Activated CD8-positive, alpha-beta T cell treated with anti-CD3 and anti-CD28 coated beads, Interleukin-2, amount 10 ng/mL, durations not matched to agents 7 days and 5 days (primary cell): ENCODE results near the gene PRRX1. TPM values are rescaled to one million over a fixed set of nuclear protein-coding genes. Genes with fewer than 3 reads are reported as not detected.

Experiments used
- ATAC-seq: fragments of 150-1000 bp; cut with Tn5 transposase; one replicate; pipeline ENCODE4 v1.10.0; 2021; ENCODE audit warnings: moderate library complexity
- CTCF ChIA-PET: fragments of 350-600 bp; sonication (Branson Sonifier 250); formaldehyde crosslinking; loops from one replicate; lab custom pipeline; 2021; ENCODE audit warnings: antibody characterized with exemption; lab: Charles Lee
- POLR2A ChIA-PET: fragments of 350-600 bp; sonication (Branson Sonifier 250); formaldehyde crosslinking; loops from one replicate; lab custom pipeline; 2021; ENCODE audit warnings: antibody characterized with exemption; lab: Charles Lee
- DNase-seq: peaks from one replicate; pipeline ENCODE4 v3.0.0-alpha.2; 2020
- H3K27ac Mint-ChIP-seq: one replicate; pipeline ENCODE4 v1.8.0; 2021; ENCODE audit warnings: mild to moderate bottlenecking, mixed read lengths
- H3K27me3 Mint-ChIP-seq: one replicate; pipeline ENCODE4 v1.8.0; 2021; ENCODE audit warnings: low read depth, mixed read lengths
- H3K36me3 Mint-ChIP-seq: one replicate; pipeline ENCODE4 v1.8.0; 2021; ENCODE audit warnings: low read depth, mixed read lengths
- H3K4me1 Mint-ChIP-seq: one replicate; pipeline ENCODE4 v1.8.0; 2021; ENCODE audit warnings: low read depth, mixed read lengths
- H3K4me3 Mint-ChIP-seq: one replicate; pipeline ENCODE4 v1.8.0; 2021; ENCODE audit warnings: mild to moderate bottlenecking, mixed read lengths
- H3K9me3 Mint-ChIP-seq: one replicate; pipeline ENCODE4 v1.8.0; 2022; ENCODE audit warnings: mixed read lengths; ENCODE audit not compliant: insufficient read depth
- total RNA-seq, 2 experiments: library from RNA; stranded (reverse); gene quantifications; one replicate each; pipeline ENCODE4 v1.2.3, GENCODE V29; 2021

Gene PRRX1
- total RNA-seq, 2 experiments from 2014 or later: not detected

DNA sequence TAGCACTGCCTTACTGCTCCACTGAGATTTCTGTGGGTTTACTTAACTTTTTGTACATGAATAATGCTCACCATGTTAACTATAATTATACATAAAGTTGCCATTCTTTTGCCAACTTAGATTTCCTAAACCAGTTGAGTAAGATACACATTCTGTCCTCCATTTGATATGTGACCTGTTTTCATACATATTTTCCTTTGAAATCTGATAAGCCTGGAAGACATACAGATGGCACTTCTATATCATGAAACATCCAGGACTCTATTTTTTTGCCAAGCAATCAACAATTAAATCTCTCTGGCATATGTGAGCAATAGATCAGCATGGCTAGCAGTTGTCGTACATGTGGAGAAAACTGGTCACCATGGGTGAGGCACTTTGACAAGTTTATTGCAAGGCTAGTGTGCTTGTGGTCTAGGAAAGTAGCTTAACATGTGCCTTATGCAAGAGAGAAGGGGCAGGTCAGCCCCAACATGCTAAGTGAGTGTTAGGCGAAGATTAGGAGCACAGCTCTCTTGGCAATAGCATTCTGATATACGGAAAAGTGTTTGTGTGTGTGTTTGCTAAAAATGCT is 14.2 kb downstream of the PRRX1 start:
- ChIA-PET POLR2A (no interaction called here), CTCF (no interaction called here)
- H3K4me1 Mint-ChIP-seq: no peaks in the 10 kb centered on the region
- H3K36me3 Mint-ChIP-seq: no peaks in the 10 kb centered on the region
- no peak for ATAC-seq
- no peak overlapping the region for H3K27ac Mint-ChIP-seq
- H3K27me3 Mint-ChIP-seq: peaks cover 25% of the 10 kb centered on the region
- DNase-seq: no peak
- H3K4me3 Mint-ChIP-seq: no peak overlapping the region
- no peaks in the 10 kb centered on the region for H3K9me3 Mint-ChIP-seq

DNA sequence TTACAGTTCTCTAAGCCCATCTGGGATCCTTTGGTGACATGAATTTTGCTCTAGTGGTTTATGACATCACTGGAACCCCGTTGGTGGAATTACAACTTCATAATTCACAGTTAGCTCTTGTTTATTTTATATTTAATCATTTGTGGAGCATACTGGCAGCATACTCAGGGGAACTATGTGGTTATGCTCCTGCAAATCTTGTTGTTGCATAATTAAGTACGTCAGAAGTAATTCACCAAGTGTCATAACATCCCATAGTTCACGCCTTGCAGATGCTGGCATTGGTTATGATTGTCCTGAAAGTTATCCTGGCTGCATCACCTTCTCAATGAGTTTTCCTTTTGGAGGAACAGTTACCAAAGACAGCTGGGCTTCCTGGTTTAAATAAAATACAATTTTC is 16.5 kb downstream of the PRRX1 start:
- DNase-seq (no peak), ATAC-seq (no peak)
- Mint-ChIP-seq H3K9me3 (no peaks in the 10 kb centered on the region), H3K4me1 (no peaks in the 10 kb centered on the region), H3K27ac (no peak overlapping the region), H3K36me3 (no peaks in the 10 kb centered on the region), H3K4me3 (no peak overlapping the region), H3K27me3 (peaks cover 20% of the 10 kb centered on the region)
- ChIA-PET POLR2A (no interaction called here), CTCF (no interaction called here)

DNA sequence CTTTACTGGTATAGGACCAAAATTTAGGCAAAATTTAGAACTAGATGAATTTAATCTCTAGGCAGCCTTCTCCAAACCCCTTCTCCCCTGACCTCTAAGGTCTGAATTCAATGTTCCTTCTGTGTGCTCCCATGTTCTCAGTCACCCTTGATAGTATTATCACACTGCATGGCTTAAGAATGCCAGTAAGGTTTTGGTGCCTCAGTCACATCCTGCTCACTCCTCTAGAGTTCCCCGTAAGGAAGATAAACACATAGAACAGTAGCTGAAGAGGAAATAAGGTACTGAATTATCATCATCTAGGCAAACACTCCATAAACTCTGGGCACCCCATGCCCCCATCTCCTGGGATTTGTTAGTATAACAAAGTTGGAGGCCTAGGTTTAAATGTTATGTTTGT is 18.2 kb downstream of the PRRX1 start:
- POLR2A ChIA-PET: no interaction called here
- H3K4me3 Mint-ChIP-seq: no peak overlapping the region
- CTCF ChIA-PET: no interaction called here

DNA sequence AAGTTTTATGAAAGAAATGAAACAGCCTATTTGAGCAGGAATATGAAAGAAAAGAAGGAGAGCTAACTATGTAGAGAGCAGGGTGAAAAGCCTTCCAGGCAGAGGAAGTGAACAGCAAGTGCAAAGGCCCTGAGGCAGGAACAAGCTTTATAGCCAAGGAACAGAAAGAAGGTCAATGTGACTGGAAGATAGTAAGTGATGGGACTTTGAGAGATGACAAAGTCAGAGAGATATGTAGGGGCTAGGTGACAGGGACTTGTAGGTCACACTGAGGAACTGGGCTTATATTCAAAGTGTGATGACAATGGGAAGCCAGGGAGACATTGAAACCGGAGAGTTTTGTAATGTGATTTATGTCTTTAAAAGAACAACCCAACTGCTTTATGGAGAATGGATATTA is 18.9 kb downstream of the PRRX1 start:
- Mint-ChIP-seq H3K4me3 (no peak overlapping the region), H3K27ac (no peak overlapping the region), H3K4me1 (no peaks in the 10 kb centered on the region), H3K9me3 (no peaks in the 10 kb centered on the region), H3K27me3 (peaks cover 17% of the 10 kb centered on the region), H3K36me3 (no peaks in the 10 kb centered on the region)
- no peak for DNase-seq
- CTCF ChIA-PET: no interaction called here
- no peak for ATAC-seq
- POLR2A ChIA-PET: no interaction called here

More for the DNA sequence above, 18.2 kb downstream of the PRRX1 start:
- Mint-ChIP-seq H3K36me3 (no peaks in the 10 kb centered on the region), H3K27ac (no peak overlapping the region), H3K9me3 (no peaks in the 10 kb centered on the region), H3K27me3 (peaks cover 17% of the 10 kb centered on the region), H3K4me1 (no peaks in the 10 kb centered on the region)
- no peak for DNase-seq
- no peak for ATAC-seq

DNA sequence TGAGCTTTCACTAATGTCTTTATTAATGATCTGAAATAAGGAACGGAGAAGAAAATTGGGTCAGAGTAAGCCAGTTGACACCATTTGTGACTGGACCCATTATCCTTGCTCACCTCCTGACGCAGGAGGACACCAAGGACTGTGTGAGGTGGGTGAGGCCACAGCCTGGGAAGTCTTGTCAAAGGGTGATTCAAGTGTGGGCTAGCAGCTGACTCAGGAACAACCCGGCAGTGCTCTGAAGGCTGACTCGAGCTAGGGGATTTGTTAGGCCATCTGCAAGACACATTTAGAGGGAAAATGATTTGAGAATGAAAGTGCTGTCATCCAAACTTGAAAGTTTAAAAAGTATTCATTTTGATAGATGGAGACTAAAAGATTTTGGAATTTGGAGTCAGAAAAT is 21.2 kb downstream of the PRRX1 start:
- H3K27ac Mint-ChIP-seq: no peak overlapping the region
- H3K4me3 Mint-ChIP-seq: no peak overlapping the region
- H3K27me3 Mint-ChIP-seq: peaks cover 15% of the 10 kb centered on the region
- ATAC-seq (no peak), DNase-seq (no peak)
- ChIA-PET POLR2A (no interaction called here), CTCF (no interaction called here)
- no peaks in the 10 kb centered on the region for H3K9me3 Mint-ChIP-seq
- H3K36me3 Mint-ChIP-seq: no peaks in the 10 kb centered on the region
- peaks cover 3% of the 10 kb centered on the region for H3K4me1 Mint-ChIP-seq

DNA sequence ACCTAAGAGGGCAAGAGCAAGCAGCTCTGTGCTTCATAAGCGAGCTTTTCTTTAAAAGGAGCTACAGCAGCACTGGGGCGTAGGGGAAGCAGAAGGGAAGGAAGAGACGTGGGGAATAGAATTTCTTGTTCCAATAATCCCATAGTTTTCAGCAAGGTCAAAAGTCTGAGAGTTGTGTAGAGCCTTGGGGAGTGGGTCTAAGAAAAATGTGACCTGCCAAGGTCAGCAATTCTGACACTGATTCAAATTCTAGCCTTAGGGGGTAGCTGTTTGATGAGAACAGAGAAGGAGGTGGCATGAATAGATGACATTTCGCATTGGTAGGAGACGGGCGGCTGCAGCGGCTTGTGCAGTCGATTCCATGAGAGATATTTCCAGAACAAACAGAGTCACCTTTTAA is 22.4 kb downstream of the PRRX1 start:
- no peak for DNase-seq
- CTCF ChIA-PET: no interaction called here
- ATAC-seq: no peak

DNA sequence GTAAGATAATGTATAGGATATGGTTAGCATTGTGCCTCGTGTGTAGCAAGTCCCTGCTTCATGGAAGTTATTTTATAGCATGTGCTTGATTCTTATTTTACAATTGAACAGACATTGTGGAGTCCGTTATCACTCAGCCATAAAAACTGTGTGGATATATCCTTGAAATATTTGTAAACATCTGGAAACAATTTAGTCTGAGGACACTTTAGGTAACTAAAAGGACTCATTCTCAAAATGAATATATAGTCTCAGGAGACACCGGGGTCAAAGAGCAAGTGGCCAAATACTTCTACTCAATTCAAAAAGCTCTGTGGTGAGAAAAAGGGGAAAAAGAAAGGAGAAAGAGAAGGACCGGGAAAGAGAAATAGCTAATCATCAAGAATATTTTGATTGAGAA is 23.7 kb downstream of the PRRX1 start:
- DNase-seq (no peak), ATAC-seq (no peak)
- ChIA-PET CTCF (interaction anchor here (2.2 to 3.2 kb wide), 2 partner anchors 28 to 626 kb away, joined by 8 to 19 read pairs; partner anchors contain the start of gene FMO4), POLR2A (no interaction called here)
- Mint-ChIP-seq H3K9me3 (no peaks in the 10 kb centered on the region), H3K36me3 (no peaks in the 10 kb centered on the region), H3K4me1 (peaks cover 3% of the 10 kb centered on the region), H3K27ac (no peak overlapping the region), H3K4me3 (no peak overlapping the region), H3K27me3 (peaks cover 10% of the 10 kb centered on the region)

More for the DNA sequence above, 22.4 kb downstream of the PRRX1 start:
- Mint-ChIP-seq H3K27me3 (peaks cover 11% of the 10 kb centered on the region), H3K9me3 (no peaks in the 10 kb centered on the region), H3K4me3 (no peak overlapping the region), H3K36me3 (no peaks in the 10 kb centered on the region), H3K27ac (no peak overlapping the region), H3K4me1 (peaks cover 3% of the 10 kb centered on the region)
- POLR2A ChIA-PET: no interaction called here

DNA sequence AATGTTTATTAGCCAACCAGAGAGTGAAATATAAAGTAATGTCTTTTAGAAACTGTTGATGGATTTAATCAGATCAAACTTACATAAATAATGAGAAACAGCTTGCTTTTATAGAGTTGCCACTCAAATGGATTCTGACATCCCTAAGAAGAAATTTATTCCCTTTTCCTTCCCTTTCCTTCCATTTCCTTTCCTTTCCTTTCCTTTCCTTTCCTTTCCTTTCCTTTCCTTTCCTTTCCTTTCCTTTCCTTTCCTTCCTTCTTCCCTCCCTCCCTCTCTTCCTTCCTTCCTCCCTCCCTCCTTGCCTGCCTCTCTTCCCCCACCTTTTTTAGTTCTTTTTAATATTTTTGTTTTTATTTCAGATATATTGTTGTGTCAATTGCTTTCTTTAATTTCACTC is 27.3 kb downstream of the PRRX1 start:
- no peak overlapping the region for H3K4me3 Mint-ChIP-seq
- peaks cover 2% of the 10 kb centered on the region for H3K27me3 Mint-ChIP-seq
- peaks cover 3% of the 10 kb centered on the region for H3K4me1 Mint-ChIP-seq
- H3K9me3 Mint-ChIP-seq: no peaks in the 10 kb centered on the region
- no peaks in the 10 kb centered on the region for H3K36me3 Mint-ChIP-seq
- DNase-seq (no peak), ATAC-seq (no peak)
- ChIA-PET CTCF (interaction anchor here (1.4 to 3.3 kb wide), 2 partner anchors 16 to 238 kb away, joined by 5 to 24 read pairs; no protein-coding TSS in a partner anchor), POLR2A (no interaction called here)
- no peak overlapping the region for H3K27ac Mint-ChIP-seq

DNA sequence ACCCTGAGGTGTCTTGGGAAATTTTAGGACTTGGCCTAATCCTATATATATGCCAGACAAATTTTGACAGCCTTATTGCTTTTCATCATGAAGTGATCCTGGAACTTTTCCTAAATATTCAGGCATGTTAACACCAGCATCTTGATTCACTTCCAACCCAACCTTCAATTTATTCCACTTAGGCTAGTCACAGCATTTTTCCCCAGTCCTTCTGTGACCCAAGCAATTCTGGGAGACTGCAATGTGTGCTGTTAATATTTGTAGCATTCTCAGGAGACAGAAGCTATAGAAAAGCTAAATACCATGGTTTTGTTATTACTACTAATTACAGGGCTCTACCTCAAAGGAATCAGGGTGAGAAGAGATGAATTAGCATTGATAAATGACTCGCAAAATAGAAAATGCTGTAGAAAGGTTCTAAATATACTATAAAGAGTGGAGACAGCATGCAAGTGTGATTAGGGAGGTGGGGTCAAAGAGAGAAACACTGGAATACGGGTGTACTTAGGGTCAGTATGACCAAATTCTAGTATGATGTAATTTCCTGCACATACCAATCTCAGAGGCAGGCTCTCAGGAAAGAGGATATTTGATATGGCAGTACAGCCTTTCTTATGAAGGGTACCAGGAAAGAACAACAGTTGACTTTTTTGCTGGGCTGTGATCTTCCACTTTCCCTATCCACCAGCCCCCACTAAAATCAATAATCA is 29.1 kb downstream of the PRRX1 start:
- Mint-ChIP-seq H3K27ac (no peak overlapping the region), H3K4me1 (peaks cover 3% of the 10 kb centered on the region), H3K9me3 (no peaks in the 10 kb centered on the region), H3K4me3 (no peak overlapping the region), H3K27me3 (peaks cover 2% of the 10 kb centered on the region), H3K36me3 (no peaks in the 10 kb centered on the region)
- ATAC-seq (no peak), DNase-seq (no peak)
- ChIA-PET POLR2A (interaction anchor here (0.6 kb wide), 1 partner anchor 16 kb away, joined by 3 read pairs; no protein-coding TSS in a partner anchor), CTCF (no interaction called here)

DNA sequence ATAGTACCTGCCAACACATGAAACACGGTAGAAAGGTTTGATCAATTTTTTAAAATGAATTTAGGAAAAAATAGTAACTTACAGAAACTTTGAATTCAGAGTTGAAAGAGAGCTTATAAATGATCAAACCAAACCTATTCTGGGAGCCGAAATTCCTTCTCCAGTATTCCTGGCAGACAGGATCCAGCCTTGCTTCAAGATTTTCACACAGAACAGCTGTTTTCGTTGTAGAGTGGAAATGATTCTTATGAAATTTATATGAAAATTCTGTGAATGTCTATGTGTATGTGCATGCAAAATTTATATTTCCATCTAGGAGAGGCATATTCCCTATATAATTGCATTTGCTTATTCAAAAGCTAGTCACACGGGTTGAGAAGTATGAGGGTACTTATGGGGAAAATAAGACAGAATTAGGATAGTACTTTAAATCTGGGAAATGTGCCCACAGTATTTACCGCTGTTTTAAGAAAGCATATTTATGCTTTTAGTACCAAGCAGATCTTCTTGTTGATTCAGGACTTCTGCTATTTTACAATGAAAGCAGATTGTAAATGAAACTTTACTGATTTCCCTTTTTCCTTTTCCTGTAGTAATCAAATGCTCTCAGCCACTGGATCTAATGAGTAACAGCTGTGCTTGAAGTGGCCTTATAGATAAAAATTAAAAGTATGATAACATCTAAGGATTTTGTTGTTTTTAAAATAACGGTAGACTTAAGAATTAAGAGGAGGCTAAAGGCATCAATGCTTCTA is 30.4 kb downstream of the PRRX1 start:
- Mint-ChIP-seq H3K4me3 (no peak overlapping the region), H3K4me1 (peaks cover under 1% of the 10 kb centered on the region), H3K27ac (no peak overlapping the region), H3K36me3 (no peaks in the 10 kb centered on the region), H3K9me3 (no peaks in the 10 kb centered on the region), H3K27me3 (peaks cover 2% of the 10 kb centered on the region)
- CTCF ChIA-PET: no interaction called here
- DNase-seq: no peak
- POLR2A ChIA-PET: no interaction called here
- no peak for ATAC-seq

DNA sequence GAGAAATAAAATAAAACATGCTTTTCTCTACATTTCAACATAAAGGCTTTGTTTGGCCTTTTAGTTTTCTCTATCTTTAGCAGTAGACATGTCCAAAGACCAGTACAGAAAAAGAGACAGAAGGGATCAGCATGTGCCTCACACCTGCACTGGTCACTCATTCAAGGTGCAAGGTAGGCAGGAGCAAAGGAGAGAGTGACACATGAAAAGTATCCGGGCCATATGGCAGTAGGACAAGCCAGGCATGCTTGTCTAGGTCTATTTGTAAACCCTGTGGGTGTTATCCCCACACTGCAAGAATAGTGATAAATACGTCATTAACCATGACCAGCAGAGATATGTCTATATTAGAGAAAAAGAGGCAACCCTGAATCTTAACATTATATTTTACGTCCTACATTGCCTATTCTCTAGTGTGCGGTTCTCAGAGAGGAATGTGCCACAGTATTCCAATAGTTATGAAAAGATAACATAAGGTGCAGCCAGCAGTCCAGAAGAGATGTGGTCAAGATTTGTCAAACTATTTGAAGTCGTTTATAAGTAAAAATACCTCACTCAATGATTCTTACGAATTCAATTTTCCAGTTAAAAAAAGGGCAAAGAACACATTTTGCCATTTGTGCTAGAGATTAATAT is 32.1 kb downstream of the PRRX1 start:
- ATAC-seq (no peak), DNase-seq (no peak)
- H3K9me3 Mint-ChIP-seq: no peaks in the 10 kb centered on the region
- no peak overlapping the region for H3K4me3 Mint-ChIP-seq
- ChIA-PET CTCF (no interaction called here), POLR2A (no interaction called here)
- H3K4me1 Mint-ChIP-seq: no peaks in the 10 kb centered on the region
- peaks cover 2% of the 10 kb centered on the region for H3K27me3 Mint-ChIP-seq
- no peaks in the 10 kb centered on the region for H3K36me3 Mint-ChIP-seq
- no peak overlapping the region for H3K27ac Mint-ChIP-seq
